ENCODE results near the gene WWOX.

DNA sequence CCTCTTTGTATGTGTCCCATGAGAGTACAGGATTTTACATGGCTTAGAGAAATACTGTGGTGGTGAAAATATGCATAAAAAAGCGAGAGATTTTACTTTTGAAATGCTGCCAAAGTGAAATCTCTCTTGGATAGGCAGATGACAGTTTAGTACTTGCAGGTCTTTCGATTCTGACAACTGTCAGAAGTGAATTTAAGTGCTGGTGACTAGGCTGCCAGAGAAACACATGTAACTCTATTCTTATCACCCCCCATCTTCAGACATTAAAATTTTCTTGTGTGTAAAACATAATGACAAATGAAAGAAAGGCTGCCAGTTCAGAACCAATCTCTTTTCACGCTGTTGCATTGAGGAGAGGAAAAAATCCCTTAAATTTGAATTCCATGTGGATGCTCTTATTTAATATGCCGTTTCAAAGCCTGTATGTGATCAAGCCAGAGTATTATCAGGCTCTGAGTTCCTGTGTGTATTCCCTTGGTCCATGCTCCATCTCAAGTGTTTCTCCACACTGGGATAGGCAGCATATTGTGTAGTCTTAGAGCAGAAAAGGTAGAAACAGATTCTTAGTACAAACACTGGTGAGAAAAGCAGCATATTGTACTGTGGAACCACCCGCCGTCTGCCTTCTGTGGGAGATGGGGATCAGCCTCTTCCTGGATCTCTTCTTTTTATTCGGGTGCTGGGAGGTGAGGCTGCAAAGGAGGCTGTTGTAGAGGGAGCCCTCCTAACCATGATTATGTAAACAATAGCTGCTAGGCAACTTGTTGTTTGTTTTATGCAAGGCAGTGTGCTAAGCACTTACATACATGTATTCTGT, 291.3 kb downstream of the WWOX start:
- no peak for TF ChIP-seq CTCF (conservative IDR thresholded peaks at IDR 0.05 in 1 of 2, IDR thresholded peaks at IDR 0.05 in 1 of 2; ENCODE audit: extremely low read depth in 1 of 2, insufficient read depth in 1 of 2, low read depth in 1 of 2, low read length in 2 of 2)
- TF ChIP-seq EZH2 (IDR thresholded peaks at IDR 0.05; ENCODE audit: borderline replicate concordance, low read length), result no peak

Measured in mammary epithelial cell (primary cell).